ENCODE data around the gene SLCO4A1. TPM values are rescaled to one million over a fixed set of nuclear protein-coding genes. Genes with fewer than 3 reads are reported as not detected.

The SLCO4A1 gene
- total and polyA plus RNA-seq, 8 donors = 0.58 to 44.3 (median 11.9) TPM

- H3K9me3 ChIP-seq = no peaks in the 10 kb centered on the region
- WGBS, 5 donors = 72 to 98% (median 93%) methylated on average over 2 of the region's 2 CpGs
- H3K27me3 ChIP-seq = peaks cover 0 to 18% (median 0%) of the 10 kb centered on the region in 3 donors
- no peak for DNase-seq
- TF ChIP-seq EP300 (IDR thresholded peaks at IDR 0.05) (no peak), POLR2AphosphoS5 (IDR thresholded peaks at IDR 0.05) (no peak), POLR2A (IDR thresholded peaks at IDR 0.05) (no peak), CTCF (IDR thresholded peaks at IDR 0.05) (no peak)
- no peaks in the 10 kb centered on the region for H3K36me3 ChIP-seq
- intact Hi-C loops (cut with DNase I; ENCODE audit: low total_unique reads) = no loop called here
- no peak overlapping the region for H3K4me3 ChIP-seq
- H3K27ac ChIP-seq = no peak overlapping the region
- peaks cover 12 to 14% (median 13%) of the 10 kb centered on the region in 4 donors for H3K4me1 ChIP-seq
Observed at GRCh38 chr20:62611012-62611411, 31.3 kb upstream of the SLCO4A1 start.

GRCh38 chr20:62611819-62612218 is 30.5 kb upstream of the SLCO4A1 start:
- Histone ChIP-seq H3K36me3 (no peaks in the 10 kb centered on the region), H3K27me3 (peaks cover 0 to 18% (median 0%) of the 10 kb centered on the region in 3 donors), H3K9me3 (no peaks in the 10 kb centered on the region), H3K4me3 (no peak overlapping the region), H3K4me1 (peaks cover 4 to 13% (median 10%) of the 10 kb centered on the region in 4 donors), H3K27ac (no peak overlapping the region)
- no peak for DNase-seq
- 81 to 88% (median 84%) methylated on average over 19 of the region's 19 CpGs for WGBS, 5 donors
- no peak for TF ChIP-seq POLR2A (IDR thresholded peaks at IDR 0.05)
- TF ChIP-seq EP300 (IDR thresholded peaks at IDR 0.05) = no peak
- TF ChIP-seq CTCF (IDR thresholded peaks at IDR 0.05) = no peak
- TF ChIP-seq POLR2AphosphoS5 (IDR thresholded peaks at IDR 0.05) = no peak
- intact Hi-C loops (cut with DNase I; ENCODE audit: low total_unique reads) = no loop called here

- H3K4me1 ChIP-seq = peaks cover 7 to 32% (median 20%) of the 10 kb centered on the region in 4 donors
- H3K4me3 ChIP-seq = no peak overlapping the region
- no peak for DNase-seq
- no peaks in the 10 kb centered on the region for H3K9me3 ChIP-seq
- H3K27me3 ChIP-seq = peaks cover 0 to 19% (median 0%) of the 10 kb centered on the region in 3 donors
- no peak for TF ChIP-seq CTCF (IDR thresholded peaks at IDR 0.05)
- TF ChIP-seq POLR2AphosphoS5 (IDR thresholded peaks at IDR 0.05) = no peak
- TF ChIP-seq EP300 (IDR thresholded peaks at IDR 0.05) = no peak
- TF ChIP-seq POLR2A (IDR thresholded peaks at IDR 0.05) = no peak
- WGBS, 5 donors = 75 to 79% (median 77%) methylated on average over 36 of the region's 36 CpGs
- intact Hi-C loops (cut with DNase I; ENCODE audit: low total_unique reads) = no loop called here
- no peaks in the 10 kb centered on the region for H3K36me3 ChIP-seq
- H3K27ac ChIP-seq = no peak overlapping the region
Observed at GRCh38 chr20:62614085-62614960, 28.0 kb upstream of the SLCO4A1 start.

GRCh38 chr20:62614961-62615680 is 27.2 kb upstream of the SLCO4A1 start:
- WGBS, 5 donors = 84 to 91% (median 88%) methylated on average over 34 of the region's 34 CpGs
- no peak overlapping the region for H3K27ac ChIP-seq
- no peak overlapping the region for H3K4me3 ChIP-seq
- peaks cover 0 to 11% (median 0%) of the 10 kb centered on the region in 3 donors for H3K27me3 ChIP-seq
- H3K36me3 ChIP-seq = no peaks in the 10 kb centered on the region
- peaks cover 7 to 34% (median 22%) of the 10 kb centered on the region in 4 donors for H3K4me1 ChIP-seq
- no peak for DNase-seq
- H3K9me3 ChIP-seq = no peaks in the 10 kb centered on the region
- intact Hi-C loops (cut with DNase I; ENCODE audit: low total_unique reads) = loop anchor here (5.0 kb wide), 1 partner anchor 113 kb away; no protein-coding TSS in a partner anchor
- TF ChIP-seq CTCF (IDR thresholded peaks at IDR 0.05) = no peak
- no peak for TF ChIP-seq POLR2A (IDR thresholded peaks at IDR 0.05)
- no peak for TF ChIP-seq POLR2AphosphoS5 (IDR thresholded peaks at IDR 0.05)
- no peak for TF ChIP-seq EP300 (IDR thresholded peaks at IDR 0.05)
